Measurements from ENCODE around the gene CFAP100.

CFAP100 gene

DNA sequence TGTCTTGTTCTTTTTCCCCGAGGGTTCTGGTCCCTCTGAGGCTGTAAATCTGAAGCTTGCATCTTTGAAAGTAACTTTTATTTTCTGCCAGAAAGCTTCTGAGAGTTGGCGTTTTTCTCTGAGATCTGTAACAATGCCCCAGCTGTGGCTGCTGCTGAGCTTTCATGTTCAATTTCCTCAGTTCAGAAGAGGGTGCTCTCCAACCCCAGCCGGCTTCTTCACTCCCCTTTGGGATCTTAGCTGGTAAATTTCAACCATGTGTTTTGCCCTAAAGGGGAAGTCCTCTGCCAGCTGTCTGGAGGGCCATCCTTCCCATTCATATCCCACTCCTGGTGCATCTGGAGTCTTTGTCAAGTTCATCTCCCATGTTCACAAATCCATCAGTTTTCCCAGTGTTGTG is 18.3 kb upstream of the CFAP100 start:
- no peak for DNase-seq (ENCODE audit: low spot score)

DNA sequence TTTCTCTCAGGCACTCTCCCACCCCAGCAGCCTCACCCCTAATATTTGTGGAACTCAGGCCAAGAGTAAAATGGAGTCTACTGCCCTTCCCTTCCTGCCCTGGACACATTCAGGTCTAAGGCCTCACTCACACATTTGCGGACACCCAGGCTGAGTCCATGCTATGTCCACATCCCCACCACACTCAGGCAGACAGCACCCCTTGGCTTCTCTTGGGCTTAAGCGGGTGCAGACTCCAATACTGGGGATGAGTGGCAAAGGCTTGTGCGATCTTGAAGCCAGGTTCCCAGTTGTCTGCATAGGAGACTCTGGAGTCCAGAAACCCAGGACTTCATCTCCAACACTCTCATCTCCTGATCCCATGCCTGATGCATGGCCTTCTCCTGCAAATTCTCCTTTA is 17.5 kb upstream of the CFAP100 start:
- no peak for DNase-seq (ENCODE audit: low spot score)

DNA sequence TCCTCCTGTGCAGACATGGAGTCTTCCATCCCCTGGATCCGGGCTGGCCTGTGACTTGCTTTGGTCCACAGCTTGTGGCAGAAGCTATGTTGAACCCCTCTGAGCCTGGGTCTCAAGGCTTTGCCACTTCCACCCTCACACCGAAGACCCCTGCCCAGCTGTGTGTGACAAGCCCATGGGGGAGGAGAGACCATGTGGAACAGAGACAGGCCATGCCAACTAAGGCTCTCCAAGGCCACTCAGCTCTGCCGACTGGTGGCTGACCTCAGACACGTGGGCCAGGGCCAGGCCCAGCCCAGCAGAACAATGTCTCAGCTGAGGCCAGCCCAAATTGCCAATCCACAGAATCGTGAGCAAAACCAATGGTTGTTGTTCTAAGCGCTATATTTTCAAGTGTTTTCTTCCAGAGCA is 16.4 kb upstream of the CFAP100 start:
- DNase-seq (ENCODE audit: low spot score): no peak

DNA sequence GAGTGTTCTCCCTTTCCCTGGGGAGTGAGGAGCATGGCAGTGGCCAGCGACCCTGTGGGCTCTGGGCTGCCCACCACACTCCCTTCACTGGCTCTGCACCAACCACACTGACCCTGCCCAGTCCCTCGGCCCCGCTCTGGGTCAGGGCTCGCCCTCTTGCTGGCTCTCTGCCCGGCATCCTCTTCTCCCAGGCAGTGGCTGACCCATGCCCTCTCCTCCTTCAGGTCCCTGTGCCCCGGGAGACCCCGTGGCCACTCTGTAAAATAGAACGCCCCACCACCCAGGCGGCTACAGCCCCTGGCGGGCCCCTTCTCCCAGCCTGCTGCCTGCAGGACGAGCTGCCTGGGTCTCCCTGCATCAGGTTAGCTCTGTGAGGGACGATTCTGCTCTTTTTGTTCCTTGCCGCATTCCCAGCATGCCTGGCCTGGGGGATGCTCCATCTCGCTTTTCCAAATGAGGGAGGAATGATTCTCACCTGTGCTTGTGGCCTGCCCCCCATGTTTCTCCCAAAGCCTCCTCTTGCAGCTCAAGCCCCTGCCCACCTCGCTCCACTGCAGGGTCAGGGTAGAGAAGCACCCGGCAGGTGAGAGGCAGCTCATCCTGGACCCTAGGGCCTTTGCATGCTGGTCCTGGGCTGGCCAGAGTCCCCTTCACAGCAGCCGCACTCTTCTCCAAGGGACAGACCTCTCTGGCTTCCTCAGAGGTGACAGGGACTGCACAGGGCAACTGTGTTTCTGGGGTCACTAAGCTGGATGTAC is 14.5 kb upstream of the CFAP100 start:
- DNase-seq (ENCODE audit: low spot score): no peak

DNA sequence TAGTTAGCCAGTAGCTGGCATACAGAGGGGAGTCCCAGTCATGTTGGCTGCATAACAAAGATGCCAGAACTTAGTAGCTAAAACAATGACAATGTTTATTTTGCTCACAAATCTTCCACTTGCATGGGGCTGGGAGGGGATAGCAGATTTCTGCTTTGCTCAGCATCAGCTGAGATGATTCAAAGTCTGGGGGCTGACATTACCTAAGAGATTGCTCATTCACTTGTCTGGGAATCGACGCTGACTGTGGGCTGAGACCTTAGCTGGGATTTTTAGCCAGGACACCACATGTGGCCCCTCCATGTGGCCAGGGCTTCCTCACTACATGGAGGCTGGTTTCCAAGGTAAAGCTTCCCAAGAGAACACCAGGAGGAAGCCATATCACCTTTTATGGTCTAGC is 12.7 kb upstream of the CFAP100 start:
- DNase-seq (ENCODE audit: low spot score): no peak

DNA sequence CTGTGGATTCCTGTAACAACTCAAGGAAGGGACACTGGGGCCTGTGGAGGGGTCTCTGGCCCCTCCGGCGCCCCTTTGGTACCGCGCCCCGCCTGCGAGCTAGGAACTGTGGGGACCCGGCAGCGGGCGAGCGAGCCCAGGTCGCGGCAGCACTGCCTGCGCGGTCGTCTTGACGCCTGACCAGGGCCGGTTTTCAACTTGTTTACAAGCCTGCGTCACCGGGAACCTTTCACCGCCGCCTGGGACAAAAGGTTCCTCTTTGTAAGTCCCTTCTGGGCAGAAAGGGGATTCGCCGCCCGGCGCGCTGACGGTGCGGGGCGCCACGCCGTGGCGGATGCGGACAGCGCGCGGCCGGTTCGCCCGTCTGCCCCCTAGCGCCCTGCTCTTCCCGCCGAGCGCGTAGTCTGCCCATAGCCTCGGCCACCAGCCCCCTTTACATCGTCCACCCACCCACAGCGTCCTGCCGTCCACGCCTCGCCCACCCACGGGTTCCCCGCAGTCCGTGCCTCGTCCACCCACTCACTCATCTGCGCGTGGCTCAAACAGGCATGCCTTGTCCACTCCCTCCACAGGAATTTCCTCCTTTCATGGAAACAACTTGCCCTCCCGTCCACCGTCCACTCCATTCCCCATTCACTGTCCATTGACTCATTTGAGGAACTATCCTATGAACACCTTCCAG is 5.5 kb upstream of the CFAP100 start:
- peak; percentile 94 for DNase-seq (ENCODE audit: low spot score)

DNA sequence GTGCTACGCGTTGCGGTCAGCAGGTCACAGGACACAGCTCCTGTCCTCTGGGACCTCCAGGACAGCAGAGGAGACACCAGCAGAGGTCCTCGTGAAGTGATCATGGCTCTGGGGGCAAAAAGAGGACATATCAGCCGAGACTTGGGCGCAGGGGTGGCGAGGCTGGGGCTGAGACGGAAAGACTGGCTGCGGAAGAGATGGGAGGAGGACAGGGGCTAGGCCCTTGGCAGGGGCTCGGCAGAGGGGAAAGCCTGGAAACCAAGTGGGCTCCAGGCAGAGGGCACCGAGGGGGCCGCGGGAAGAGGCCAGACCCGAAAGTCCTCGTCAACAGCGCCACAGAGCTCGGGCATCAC is 4.9 kb upstream of the CFAP100 start:
- no peak for DNase-seq (ENCODE audit: low spot score)

DNA sequence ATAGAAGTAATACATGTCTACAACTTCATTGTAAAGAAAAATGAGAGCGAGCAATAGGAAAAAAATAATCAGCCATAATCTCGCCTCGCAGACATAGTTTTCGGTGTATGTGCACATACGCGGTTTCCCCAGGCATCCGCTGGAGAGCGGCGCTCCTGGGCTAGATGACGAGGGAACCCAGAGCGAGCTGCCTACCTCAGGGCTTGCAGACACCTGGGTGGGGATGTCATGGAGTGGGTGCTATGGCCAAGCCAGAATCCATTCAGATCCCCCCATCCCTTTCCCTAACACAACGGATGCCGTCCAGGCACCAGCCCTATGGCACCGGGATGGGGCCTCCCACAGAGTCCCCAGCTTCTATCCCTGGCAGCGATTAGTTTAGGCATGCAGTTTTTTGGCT is 4.5 kb upstream of the CFAP100 start:
- DNase-seq (ENCODE audit: low spot score): no peak

DNA sequence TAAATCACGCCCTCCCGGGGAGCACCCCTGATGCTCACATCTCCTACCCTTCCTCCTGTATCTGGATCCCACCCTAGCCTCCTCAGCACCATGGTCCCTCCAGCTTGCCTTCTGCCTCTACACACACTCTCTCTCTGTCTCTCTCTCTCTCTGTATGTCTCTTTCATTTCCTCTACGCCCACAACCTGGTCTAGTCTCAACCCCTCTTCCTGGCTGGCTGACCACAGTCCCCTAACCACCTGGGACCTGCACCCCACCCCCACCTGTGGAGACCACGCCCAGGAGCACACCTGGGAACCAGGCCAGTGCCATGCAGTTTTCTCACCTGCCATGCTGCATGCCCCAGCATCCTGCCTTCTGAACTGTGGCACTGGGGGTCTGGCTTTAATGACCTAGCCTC is 4.0 kb upstream of the CFAP100 start:
- no peak for DNase-seq (ENCODE audit: low spot score)

DNA sequence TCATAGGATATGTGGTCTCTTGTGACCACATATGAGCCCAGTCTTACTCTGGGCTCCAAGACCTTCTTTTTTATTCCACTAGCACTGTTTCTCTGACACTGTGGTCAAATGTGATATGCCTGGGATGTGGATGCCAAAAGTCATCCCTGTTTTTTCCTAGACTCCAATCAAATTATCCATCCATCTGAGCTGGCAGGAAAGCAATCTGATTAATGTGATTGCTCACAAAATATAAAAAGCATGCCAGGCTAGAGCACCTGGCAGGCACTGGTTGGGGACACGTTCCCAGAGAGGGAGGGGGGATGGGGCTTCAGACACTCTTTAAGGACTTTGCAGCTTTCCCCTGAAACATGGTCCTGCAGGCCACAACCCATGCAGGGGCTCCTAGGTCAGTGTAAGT is 3.1 kb upstream of the CFAP100 start:
- DNase-seq (ENCODE audit: low spot score): no peak

DNA sequence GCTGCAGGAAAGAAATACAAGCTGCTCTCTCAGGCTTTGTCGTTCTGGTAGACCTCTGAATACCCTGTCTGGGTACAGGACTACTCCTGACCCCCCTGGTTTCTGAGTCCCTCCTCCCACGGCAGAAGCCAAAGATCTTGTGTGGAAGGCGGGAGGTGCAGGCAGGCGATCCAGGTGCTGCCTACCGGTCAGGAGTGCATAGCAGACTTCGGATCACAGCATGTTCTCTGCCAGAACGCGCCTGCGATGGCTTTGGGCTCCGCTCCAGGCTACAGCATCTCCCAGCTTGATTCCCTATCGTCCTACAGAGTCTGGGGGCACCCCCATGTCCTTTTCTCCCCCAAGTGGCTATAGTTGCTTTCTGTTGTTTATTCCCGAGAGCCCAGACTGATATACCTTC is 2.5 kb upstream of the CFAP100 start:
- DNase-seq (ENCODE audit: low spot score): no peak

DNA sequence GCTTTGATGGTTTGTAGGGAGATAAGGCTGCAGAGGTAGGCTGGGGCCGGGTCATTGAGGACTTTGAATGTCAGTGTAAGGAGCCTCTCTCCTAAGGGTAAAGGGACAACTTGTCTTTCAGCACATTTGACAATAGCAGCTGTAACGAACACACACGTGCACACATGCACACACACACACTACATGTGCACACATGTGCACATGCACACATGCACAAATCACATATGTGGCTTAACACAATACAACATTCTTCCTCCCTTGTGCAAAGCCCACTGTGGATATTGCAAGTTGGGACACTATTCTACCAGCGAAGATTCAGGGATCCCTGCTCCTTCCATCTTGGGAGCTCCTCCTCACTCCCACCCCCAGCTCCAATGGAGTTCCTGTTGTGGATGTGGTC is 1.1 kb upstream of the CFAP100 start:
- DNase-seq (ENCODE audit: low spot score): no peak

DNA sequence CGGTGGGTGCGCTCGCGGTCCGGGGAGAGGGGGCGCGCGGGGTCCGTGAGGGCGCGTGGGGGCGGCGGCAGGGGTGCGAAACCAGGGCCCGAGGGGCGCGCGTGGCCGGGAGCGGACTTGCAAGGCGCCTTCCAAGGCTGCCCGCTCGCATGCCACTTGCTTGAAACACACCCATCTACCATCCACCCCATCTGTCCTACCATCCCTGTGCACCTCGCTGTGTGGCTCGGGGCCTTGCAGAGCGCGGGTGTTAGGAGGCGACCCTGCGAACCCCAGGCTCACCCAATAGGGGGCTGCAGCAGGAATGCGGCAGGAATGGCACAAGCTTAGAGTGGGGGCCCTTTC is 240 bp downstream of the CFAP100 start:
- DNase-seq (ENCODE audit: low spot score): no peak

DNA sequence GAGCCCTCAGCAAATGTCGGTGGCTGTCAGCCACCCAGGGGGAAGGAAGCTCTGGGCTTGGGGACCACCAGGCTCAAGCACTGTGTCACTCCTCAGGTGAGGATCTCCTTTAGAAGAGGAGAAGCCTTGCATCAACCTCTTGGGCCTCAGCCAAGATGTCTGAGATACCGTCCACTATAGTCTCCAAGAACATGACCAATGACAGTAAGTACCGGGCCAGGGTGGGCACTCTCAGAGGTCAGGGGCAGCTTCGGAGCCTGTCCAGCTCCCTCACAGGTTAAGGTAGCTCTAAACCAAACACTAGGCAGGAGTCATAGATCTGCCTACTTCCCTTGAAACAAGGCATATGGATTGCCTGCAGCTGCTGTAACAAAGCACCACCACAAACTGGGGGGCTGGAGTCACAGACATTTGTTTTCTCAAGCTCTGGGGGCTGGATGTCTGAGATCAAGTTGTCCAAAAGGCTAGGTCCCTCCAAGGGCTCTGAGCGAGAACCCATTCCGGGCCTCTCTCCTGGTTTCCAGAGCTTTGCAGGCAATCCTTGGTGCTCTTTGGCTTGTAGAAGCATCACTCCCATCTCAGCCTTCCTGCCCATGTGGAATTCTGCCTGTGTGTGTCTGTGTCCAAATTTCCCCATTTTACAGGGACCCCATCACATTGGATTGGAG is 1.3 kb downstream of the CFAP100 start:
- no peak for DNase-seq (ENCODE audit: low spot score)

DNA sequence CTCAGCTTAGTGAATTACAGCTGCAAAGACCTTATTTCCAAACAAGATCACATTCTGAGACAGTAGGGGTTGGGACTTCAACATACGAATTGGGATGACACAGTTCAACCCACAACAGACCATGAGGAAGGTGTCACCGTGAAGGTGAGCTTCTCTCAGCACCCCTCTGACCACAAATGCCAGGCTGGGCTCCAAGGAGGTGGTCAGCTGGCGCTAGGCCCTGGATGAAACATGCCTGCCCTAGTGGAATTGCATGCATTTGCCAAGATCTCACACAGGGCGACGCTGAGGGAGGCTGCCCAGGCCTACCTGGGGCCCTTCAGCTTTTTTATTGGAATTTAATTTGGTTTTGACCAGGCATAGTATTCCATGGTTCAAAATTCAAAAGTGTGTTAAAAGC is 1.8 kb downstream of the CFAP100 start:
- DNase-seq (ENCODE audit: low spot score): no peak

DNA sequence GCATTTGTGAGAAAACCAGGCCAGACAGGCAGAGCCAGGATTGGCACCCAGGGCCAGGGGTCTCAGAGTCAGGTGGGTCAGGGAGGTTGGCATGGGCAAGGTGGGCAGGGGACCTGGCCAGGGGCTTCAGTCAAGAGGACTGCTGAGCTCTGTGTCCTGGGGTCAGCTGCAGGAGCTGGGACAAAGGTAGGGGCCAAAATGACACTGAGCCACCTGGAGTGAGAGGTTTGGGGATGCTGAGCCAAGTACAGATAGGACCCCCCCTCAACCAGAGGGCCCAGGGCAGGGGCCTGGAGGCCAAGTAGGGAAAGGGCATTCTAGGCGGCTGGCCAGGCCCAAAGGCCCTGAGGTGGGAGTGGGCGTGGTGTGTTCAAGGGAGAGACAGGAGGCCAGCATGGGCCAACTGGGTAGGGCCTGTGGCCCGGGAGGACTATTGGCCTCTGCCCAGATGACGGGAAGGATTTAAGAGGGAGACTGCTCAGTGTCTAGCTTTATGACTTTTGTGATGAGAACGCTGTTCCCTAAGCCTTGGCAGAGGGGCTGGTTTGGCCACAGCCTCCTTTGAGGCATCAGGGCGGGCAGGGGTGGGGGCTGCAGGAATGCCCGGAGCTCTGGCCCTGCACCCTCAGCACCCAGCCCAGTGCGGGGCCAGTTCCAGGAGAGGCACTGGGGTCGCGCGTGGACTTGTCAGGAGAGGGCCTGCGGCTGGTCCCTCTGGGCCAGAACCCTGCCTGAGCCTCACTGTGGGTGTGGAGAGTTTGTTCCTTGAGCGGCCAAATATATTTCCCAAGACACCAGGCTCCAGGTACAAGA is 3.1 kb downstream of the CFAP100 start:
- no peak for DNase-seq (ENCODE audit: low spot score)

DNA sequence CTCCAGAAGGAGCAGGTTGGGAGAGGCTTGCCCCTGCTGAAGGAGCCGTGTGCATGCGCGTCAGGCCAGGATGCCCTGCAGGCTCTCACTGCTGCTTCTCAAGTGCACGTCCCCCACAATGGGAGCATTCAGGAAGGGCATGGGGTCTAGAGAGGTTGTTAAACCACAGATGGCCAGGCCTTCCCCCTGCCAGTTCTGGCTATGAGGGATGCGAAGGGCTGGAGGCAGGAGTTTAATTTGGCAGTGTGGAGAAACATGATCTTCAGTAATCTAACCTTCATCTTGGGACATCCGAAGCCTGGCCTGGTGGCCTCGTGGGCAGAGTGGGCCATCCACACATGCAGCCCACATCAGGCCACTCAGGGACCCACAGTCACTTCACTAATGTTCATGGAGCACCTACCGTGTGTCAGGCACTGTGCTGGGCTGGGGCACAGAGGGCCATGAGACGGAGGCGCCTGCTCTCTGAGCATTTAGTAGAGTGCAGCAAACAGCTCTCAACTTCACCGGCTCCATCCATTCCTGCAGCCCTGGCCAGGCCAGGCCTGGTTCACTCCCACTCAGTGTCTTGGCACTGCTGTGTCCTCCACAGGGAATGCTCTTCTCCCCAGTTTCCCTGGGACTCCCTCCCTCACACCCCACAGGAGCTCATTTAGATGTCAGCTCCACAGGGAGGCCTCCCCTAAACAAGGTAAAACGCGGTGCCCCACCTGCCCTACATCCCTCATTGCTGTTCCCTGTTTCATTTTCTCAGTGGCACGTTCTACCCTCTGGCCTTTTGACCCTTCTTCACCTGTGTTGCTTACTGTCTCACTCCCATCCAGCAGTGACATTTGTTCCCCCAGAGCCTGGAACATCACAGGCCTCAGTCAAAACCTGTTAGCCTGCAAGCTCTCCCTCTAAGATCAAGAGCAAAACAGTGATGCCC is 4.0 kb downstream of the CFAP100 start:
- no peak for DNase-seq (ENCODE audit: low spot score)

DNA sequence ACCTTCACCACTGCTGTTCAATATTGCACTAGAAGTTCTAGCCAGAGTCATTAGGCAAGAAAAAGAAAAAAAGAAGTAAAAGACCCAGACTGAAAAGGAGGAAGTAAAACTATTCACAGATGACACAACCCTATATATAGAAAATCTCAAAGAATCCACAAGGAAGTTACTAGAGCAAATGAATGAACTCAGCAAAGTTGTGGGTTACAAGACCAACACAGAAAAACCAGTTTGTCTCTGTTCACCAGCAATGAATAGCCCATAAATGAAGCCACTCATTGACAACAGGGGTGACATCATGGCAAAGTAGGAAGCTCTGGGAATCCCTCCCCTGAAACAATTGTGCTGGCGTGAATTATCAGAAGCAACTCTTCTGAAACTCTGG is 4.6 kb downstream of the CFAP100 start:
- no peak for DNase-seq (ENCODE audit: low spot score)

DNA sequence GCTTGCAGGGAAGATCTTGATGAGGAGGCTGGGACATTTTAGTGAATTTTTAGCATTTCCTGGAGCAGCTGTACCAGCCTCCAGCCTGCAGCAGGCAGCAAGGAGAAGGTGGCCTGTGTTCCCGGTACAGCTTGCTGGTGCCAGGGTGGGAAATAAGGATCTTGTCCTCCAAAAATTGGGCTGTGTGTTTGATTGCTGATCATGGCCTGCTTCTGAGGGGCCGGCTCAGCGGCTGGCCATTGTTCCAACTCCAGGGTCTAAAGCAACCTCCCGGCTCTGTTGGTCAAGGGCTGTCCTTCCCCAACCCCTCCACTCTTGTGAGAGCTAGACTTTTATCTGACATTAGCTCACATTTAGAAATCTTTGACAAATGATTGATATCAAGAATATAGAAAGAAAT is 5.0 kb downstream of the CFAP100 start:
- DNase-seq (ENCODE audit: low spot score): no peak

DNA sequence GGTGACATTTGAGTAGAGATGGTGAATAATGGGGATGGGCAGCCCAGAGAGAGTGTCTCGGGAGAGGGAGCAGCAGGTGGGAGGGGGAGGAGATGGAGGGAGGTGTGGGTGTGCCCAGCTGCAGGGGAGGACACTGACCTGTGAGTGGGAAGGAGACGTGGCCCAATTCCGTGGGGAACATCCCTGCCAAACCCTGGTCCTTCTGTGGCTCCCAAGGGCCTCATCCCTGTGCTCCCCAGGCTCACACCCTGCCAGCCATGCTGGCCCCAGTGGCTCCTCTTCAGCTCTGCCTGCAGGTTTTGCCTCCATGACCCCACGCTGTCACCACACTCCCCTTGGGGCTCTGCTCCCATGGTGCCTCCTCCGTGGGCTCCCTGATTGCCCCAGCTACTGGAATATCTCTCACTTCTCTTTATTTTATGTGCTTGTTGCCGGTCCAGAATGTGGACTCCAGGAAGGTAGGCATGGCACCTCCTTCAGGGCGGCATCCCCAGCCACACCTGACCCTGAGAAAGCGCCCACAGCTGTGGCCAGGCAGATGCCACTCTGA is 7.0 kb downstream of the CFAP100 start:
- no peak for DNase-seq (ENCODE audit: low spot score)

DNA sequence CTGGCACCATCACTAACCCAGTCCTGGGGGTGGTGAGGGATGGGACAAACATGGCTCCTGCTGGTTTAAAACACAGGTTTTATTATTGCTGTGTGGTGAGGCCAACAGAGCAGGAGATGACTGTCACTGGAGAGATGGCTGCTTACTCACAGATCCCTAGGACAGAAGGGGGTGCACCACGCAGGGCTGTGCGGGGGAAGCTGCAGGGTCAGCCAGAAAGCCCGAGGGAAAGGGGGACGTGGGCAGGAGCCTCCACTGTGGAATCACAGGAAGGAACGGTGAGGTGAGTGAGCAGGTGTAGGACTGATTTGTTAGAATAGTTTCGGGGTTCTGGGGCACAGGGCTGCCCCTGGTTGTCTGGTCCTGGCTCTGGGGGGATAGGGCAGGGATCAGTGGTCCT is 7.5 kb downstream of the CFAP100 start:
- DNase-seq (ENCODE audit: low spot score): no peak
